ENCODE measurements around the gene PNPLA7. TPM values are rescaled to one million over a fixed set of nuclear protein-coding genes. Genes with fewer than 3 reads are reported as not detected.

The PNPLA7 gene
- total RNA-seq, 2 experiments from 2014 or later: 3.8 to 4.4 TPM

DNA sequence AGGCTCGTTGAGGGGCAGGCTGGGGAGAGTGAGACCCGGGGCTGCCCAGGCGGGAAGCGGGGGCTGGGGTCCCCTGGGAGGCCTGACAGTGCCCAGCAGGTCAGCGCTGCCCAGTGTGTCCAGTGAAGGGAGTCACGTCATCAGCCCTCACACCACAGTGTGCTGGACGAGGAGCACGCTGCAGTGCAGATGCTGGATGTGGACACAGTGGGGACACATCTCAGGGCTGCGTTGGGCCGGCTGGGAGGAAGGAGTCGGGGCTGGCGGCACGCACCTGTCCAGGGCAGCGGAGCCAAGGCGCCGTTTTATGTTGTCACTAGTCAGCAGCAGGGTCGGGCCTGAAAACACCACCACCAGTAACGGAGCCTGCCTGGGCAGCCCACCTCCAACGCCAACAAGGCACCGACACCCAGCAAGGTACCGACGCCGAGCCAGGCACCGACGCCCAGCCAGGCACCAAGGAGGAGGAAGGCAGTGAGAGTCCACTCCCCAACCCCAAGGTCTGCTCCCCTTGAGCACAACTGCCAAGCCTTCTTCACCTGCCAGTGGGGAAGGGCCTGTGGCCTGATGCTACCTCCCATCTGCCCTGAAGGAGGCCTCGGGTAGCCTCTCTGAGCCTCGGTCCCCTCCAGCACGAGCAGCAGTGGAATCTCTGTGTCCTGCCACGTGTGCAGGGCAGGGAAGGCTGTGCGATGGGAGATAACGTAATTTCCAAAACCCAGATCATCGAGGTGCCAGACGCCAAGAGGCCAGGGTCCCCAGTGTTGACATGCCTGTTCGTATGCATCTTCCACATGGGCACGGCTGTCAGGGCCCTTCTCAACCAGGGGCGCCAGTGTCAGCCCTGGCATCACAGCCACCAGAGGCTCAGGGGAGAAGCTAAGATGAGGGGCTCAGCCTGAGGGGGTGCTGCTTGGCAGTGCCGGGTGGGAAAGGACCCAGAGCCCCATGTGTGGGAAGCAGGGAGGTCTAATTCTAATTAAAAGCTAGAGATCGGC, 69.2 kb downstream of the PNPLA7 start:
- Mint-ChIP-seq H3K4me3 (no peak overlapping the region), H3K9me3 (peaks cover 3% of the 10 kb centered on the region), H3K27me3 (no peaks in the 10 kb centered on the region), H3K36me3 (ENCODE audit: low read depth) (no peaks in the 10 kb centered on the region), H3K27ac (peak overlapping the region; percentile 87), H3K4me1 (peaks cover 35% of the 10 kb centered on the region)
- CTCF ChIA-PET: no interaction called here
- POLR2A ChIA-PET: no interaction called here
- DNase-seq: no peak

DNA sequence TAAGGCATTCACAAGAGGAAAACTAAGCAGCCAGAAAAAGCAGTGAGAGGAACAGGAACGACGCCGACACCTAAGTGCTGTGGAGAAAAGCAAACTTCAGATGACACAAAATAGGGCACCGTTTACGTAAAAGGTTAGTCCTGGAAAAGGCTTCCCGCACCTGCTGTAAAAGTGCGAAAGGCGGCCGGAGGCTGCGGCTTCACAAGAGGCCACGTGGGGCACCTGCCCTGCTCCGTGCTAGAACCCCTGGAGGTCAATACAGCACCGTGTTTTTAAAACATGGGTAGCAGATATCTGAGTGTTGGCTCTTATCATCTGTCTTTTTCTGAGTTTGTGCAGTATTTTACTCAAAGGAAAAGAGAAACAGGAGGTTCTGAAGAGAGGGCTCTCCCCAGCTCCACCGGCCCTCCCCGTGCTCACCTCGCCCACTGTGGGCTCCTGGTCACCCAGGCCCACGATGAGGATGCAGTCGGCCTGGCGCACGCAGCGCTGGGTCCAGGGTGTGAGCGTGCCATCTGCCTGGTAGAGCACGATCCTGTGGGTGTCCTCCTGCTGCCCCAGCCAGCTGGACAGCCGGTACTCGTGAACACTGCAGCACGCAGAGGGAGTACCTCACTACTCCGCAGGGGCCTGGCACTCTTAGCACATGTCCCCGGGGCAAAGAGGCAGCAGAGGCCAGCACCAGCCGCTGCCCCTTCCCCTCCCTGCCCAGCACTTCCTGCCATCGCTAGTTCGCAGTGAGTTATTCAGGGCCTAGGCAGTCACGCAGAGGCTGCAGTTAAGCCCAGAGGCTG, 70.1 kb downstream of the PNPLA7 start:
- Mint-ChIP-seq H3K4me3 (no peak overlapping the region), H3K36me3 (ENCODE audit: low read depth) (peaks cover under 1% of the 10 kb centered on the region), H3K27me3 (no peaks in the 10 kb centered on the region), H3K27ac (no peak overlapping the region), H3K4me1 (peaks cover 35% of the 10 kb centered on the region), H3K9me3 (peaks cover 8% of the 10 kb centered on the region)
- DNase-seq: no peak
- ChIA-PET POLR2A (no interaction called here), CTCF (interaction anchor here (1.3 kb wide), 1 partner anchor 52 kb away, joined by 3 read pairs; no protein-coding TSS in a partner anchor)

DNA sequence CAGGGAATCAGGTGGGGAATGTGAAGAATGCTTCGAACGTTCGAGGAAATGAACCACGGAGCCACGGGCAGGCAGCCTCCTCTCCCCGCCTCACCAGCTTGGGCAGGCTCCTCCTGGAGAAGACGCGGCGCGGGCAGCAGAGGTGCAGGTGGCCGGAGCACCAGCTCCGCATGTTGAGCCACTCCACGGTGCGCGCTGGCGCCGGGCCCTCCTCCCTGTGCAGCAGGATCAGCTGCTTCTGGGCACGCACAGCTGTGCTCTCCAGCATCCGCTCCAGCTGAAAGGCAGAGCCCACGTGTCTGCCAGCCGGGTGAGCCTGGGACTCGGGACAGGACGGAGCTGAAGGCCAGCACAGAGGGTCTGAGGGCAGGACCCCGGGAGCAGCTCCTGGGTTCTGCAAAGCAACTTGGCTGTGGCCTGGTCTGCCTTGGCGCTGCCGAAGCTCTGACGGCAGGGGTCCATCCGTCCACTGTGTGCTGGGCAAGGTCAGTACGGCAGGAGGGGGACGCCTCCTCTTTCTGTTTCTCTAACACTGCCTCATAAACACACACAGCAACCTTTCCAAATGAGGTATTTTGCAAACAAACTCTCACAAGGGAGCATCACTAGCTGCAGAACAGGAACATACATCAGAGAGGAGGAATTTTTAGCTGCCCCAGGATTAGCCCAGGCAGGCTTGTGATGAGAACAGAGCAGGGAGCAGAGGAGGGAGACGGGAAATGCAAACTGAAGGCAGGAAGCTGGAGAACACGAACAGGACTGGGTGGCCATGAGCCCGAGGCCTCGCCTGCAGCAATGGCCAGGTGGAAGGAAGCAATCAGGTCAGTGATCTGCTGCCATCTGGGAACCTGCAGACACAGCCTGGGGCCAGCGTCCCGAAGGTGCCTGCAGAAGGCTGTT, 71.0 kb downstream of the PNPLA7 start:
- Mint-ChIP-seq H3K27ac (no peak overlapping the region), H3K36me3 (ENCODE audit: low read depth) (peaks cover 4% of the 10 kb centered on the region), H3K9me3 (peaks cover 11% of the 10 kb centered on the region), H3K4me1 (peaks cover 35% of the 10 kb centered on the region), H3K27me3 (no peaks in the 10 kb centered on the region), H3K4me3 (no peak overlapping the region)
- POLR2A ChIA-PET: no interaction called here
- no peak for DNase-seq
- CTCF ChIA-PET: interaction anchor here (1.3 kb wide), 1 partner anchor 53 kb away, joined by 3 read pairs; no protein-coding TSS in a partner anchor

DNA sequence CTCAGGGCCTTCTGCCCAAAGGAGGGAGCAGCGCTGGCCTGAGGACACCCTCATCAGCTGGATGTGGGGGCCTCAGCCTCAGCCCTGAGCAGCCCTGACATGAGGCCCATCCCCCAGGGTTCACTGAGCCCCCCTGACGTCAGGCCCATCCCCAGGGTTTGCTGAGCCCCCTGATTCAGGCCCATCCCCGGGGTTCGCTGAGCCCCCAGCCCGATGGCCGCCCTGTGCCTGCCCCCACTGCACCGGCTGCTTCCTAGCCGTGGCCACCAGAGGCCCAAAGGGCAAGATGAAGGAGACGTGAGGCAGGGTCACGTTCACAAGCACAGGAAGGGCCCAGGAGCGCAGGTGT, 71.6 kb downstream of the PNPLA7 start:
- H3K4me1 Mint-ChIP-seq: peaks cover 31% of the 10 kb centered on the region
- no peaks in the 10 kb centered on the region for H3K27me3 Mint-ChIP-seq
- H3K27ac Mint-ChIP-seq: no peak overlapping the region
- ChIA-PET POLR2A (no interaction called here), CTCF (interaction anchor here (1.3 kb wide), 1 partner anchor 53 kb away, joined by 3 read pairs; no protein-coding TSS in a partner anchor)
- H3K36me3 Mint-ChIP-seq (ENCODE audit: low read depth): peaks cover 7% of the 10 kb centered on the region
- DNase-seq: no peak
- peaks cover 15% of the 10 kb centered on the region for H3K9me3 Mint-ChIP-seq
- no peak overlapping the region for H3K4me3 Mint-ChIP-seq

DNA sequence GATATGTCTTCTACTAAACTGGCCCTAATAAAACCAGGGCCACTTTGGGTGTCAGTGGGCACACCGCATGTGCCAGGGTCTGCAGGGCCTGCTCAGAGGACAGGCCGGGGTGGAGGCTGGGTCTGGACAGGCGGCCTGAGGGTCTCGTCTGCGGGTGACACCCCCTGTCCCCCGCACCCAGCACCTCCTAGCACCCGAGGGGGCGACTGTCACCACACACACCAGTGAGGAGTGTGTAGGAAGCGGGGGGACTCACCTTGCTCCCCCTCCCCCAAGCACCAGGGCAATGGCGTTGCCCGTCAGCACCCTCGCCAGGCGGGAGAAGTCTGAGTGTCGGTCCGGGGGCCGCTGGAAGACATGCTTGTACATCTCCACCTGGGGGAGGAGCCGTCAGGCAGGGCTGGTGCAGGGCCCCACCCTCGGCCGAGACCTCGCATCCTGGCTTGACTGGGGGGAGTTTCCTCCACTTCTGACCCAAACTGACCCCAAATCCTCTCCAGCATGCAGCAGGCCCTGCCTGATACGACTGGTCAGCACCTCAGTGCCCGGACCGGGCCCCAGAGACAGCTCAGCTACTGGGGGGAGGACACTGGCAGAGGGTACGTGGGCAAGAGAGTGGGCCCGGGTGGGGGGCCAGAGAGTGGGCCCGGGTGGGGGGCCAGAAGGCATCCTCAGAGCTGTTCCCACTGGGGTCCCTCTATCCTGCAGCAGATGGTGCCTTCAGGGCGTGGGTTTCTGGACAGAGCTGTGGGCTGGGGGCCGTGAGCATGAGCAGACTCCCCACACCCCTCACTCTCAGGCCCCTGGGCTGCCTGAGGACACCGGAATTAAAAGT, 72.2 kb downstream of the PNPLA7 start:
- peaks cover 11% of the 10 kb centered on the region for H3K36me3 Mint-ChIP-seq (ENCODE audit: low read depth)
- no peak overlapping the region for H3K4me3 Mint-ChIP-seq
- H3K9me3 Mint-ChIP-seq: peaks cover 21% of the 10 kb centered on the region
- peaks cover 27% of the 10 kb centered on the region for H3K4me1 Mint-ChIP-seq
- ChIA-PET POLR2A (no interaction called here), CTCF (no interaction called here)
- H3K27me3 Mint-ChIP-seq: no peaks in the 10 kb centered on the region
- no peak overlapping the region for H3K27ac Mint-ChIP-seq
- DNase-seq: no peak

DNA sequence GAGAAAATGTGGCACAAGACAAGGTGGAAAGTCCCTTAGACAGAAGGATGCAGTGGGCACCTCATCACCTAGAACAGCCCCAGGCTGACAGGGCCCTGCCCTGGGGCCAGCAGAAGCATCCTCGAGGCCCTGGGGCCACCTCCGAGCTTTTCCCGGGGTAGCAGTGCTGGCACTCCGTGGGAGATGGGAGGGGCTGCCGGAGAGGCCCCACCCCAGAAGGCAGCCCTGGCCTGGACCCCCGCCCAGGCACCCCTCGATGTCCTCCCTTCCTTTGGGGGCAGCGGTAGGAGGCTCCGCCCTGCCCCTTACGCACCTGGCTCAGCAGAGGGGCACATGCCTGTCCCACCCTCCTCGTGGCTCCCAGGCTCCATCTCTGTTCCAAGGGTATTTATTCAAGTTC, 73.3 kb downstream of the PNPLA7 start:
- no peak for DNase-seq
- Mint-ChIP-seq H3K27ac (no peak overlapping the region), H3K9me3 (peaks cover 24% of the 10 kb centered on the region), H3K4me3 (no peak overlapping the region), H3K27me3 (no peaks in the 10 kb centered on the region), H3K36me3 (ENCODE audit: low read depth) (peaks cover 14% of the 10 kb centered on the region), H3K4me1 (peaks cover 16% of the 10 kb centered on the region)
- CTCF ChIA-PET: no interaction called here
- POLR2A ChIA-PET: no interaction called here

GRCh38 chr9:137475666-137476065, 74.5 kb downstream of the PNPLA7 start:
- ChIA-PET CTCF (interaction anchor here (0.6 to 1.0 kb wide), 2 partner anchors 14 to 160 kb away, joined by 3 to 5 read pairs; no protein-coding TSS in a partner anchor), POLR2A (no interaction called here)
- Mint-ChIP-seq H3K27me3 (peaks cover 2% of the 10 kb centered on the region), H3K27ac (no peak overlapping the region), H3K36me3 (ENCODE audit: low read depth) (peaks cover 14% of the 10 kb centered on the region), H3K9me3 (peaks cover 27% of the 10 kb centered on the region), H3K4me3 (no peak overlapping the region), H3K4me1 (peaks cover 10% of the 10 kb centered on the region)
- DNase-seq: no peak

- Mint-ChIP-seq H3K27ac (peak overlapping the region; percentile 73), H3K4me3 (no peak overlapping the region), H3K4me1 (peaks cover 11% of the 10 kb centered on the region), H3K9me3 (peaks cover 27% of the 10 kb centered on the region), H3K36me3 (ENCODE audit: low read depth) (peaks cover 14% of the 10 kb centered on the region), H3K27me3 (peaks cover 9% of the 10 kb centered on the region)
- CTCF ChIA-PET: no interaction called here
- POLR2A ChIA-PET: no interaction called here
- DNase-seq: no peak
Measured at GRCh38 chr9:137474271-137474670, 75.9 kb downstream of the PNPLA7 start.

DNA sequence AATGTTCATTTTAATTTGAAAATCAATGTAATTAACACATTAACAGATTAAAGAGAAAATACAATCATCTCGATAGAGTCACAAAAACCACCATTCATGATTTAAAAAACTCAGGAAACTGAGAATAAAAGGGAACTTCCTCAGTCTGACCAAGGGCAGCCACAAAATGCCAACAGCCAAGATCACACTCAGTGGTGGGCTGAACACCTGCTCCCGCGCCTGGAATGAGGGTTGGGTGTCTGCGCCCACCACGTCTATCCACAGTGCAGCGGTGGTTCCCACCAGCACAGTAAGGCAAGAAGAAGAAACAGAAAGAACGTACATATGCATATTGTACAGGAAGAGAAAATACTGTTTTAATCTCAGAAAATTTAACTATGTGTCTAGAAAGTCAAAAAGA, 79.4 kb downstream of the PNPLA7 start:
- no peak overlapping the region for H3K27ac Mint-ChIP-seq
- peaks cover 14% of the 10 kb centered on the region for H3K27me3 Mint-ChIP-seq
- ChIA-PET POLR2A (no interaction called here), CTCF (interaction anchor here (0.5 to 1.2 kb wide), 2 partner anchors 162 to 209 kb away, joined by 3 to 4 read pairs; no protein-coding TSS in a partner anchor)
- H3K9me3 Mint-ChIP-seq: peaks cover 22% of the 10 kb centered on the region
- H3K4me3 Mint-ChIP-seq: no peak overlapping the region
- DNase-seq: no peak
- H3K36me3 Mint-ChIP-seq (ENCODE audit: low read depth): peaks cover 14% of the 10 kb centered on the region
- peaks cover 11% of the 10 kb centered on the region for H3K4me1 Mint-ChIP-seq

GRCh38 chr9:137467896-137468295, 82.3 kb downstream of the PNPLA7 start:
- peaks cover 5% of the 10 kb centered on the region for H3K9me3 Mint-ChIP-seq
- H3K4me3 Mint-ChIP-seq: no peak overlapping the region
- H3K36me3 Mint-ChIP-seq (ENCODE audit: low read depth): peaks cover 3% of the 10 kb centered on the region
- CTCF ChIA-PET: interaction anchor here (1.6 kb wide), 1 partner anchor 23 kb away, joined by 3 read pairs; no protein-coding TSS in a partner anchor
- POLR2A ChIA-PET: no interaction called here
- H3K27ac Mint-ChIP-seq: peak overlapping the region; percentile 36
- peaks cover 13% of the 10 kb centered on the region for H3K4me1 Mint-ChIP-seq
- no peak for DNase-seq
- peaks cover 14% of the 10 kb centered on the region for H3K27me3 Mint-ChIP-seq

DNA sequence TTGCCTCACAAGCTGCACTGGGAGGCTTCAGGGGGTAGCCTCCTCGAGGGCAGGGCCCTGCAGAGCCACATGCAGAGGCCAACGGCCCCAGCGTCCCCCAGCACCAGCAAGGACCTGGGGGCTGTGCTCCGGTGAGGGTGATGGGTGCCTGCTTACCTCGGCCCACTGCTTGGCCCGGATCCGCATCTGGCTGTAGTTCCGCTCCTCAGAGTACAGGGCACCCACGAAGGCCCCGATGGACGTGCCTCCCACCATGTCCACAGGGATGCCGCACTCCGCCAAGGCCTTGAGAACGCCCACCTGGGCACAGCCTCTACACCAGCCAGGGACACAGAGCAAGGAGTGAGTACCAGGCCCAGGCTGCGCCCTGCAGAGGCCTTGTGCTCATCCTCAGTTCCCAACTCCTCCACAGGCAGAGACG, 83.0 kb downstream of the PNPLA7 start:
- ChIA-PET POLR2A (no interaction called here), CTCF (no interaction called here)
- Mint-ChIP-seq H3K36me3 (ENCODE audit: low read depth) (no peaks in the 10 kb centered on the region), H3K27ac (peak overlapping the region; percentile 55), H3K27me3 (peaks cover 14% of the 10 kb centered on the region), H3K9me3 (peaks cover 3% of the 10 kb centered on the region), H3K4me3 (no peak overlapping the region), H3K4me1 (peaks cover 15% of the 10 kb centered on the region)
- no peak for DNase-seq
